Adipocyte (in vitro differentiated cells): ENCODE results near the gene GOLPH3.
"Not testable (repeated sequence)": the region's sequence is repeated elsewhere in the genome, so short reads cannot be mapped to it uniquely, and the experiment has no call there.

Experiments
- DNase-seq: peaks from one replicate; pipeline ENCODE4 v3.0.0-alpha.2; 2015; ENCODE audit warnings: low read depth
- H3K27me3 ChIP-seq: replicated peaks from 2 replicates; pipeline ENCODE4 v1.7.0; 2013; ENCODE audit warnings: mild to moderate bottlenecking, low read length, moderate library complexity; ENCODE audit not compliant: control insufficient read depth, insufficient read depth
- H3K36me3 ChIP-seq: 2 replicates; pipeline ENCODE4 v1.7.0; 2013; ENCODE audit warnings: low read length, mild to moderate bottlenecking, moderate library complexity; ENCODE audit not compliant: control insufficient read depth, insufficient read depth, severe bottlenecking
- H3K4me1 ChIP-seq: 2 replicates; pipeline ENCODE4 v1.7.0; 2013; ENCODE audit warnings: mild to moderate bottlenecking, low read length, moderate library complexity; ENCODE audit not compliant: control insufficient read depth, insufficient read depth
- H3K4me3 ChIP-seq: 2 replicates; pipeline ENCODE4 v1.7.0; 2013; ENCODE audit warnings: mild to moderate bottlenecking, low read length, moderate library complexity
- H3K9ac ChIP-seq: 2 replicates; pipeline ENCODE4 v1.7.0; 2013; ENCODE audit warnings: mild to moderate bottlenecking, low read length, moderate library complexity
- H3K9me3 ChIP-seq: 2 replicates; pipeline ENCODE4 v1.7.0; 2013; ENCODE audit warnings: mild to moderate bottlenecking, low read length, moderate library complexity; ENCODE audit not compliant: control insufficient read depth

GOLPH3 gene

DNA sequence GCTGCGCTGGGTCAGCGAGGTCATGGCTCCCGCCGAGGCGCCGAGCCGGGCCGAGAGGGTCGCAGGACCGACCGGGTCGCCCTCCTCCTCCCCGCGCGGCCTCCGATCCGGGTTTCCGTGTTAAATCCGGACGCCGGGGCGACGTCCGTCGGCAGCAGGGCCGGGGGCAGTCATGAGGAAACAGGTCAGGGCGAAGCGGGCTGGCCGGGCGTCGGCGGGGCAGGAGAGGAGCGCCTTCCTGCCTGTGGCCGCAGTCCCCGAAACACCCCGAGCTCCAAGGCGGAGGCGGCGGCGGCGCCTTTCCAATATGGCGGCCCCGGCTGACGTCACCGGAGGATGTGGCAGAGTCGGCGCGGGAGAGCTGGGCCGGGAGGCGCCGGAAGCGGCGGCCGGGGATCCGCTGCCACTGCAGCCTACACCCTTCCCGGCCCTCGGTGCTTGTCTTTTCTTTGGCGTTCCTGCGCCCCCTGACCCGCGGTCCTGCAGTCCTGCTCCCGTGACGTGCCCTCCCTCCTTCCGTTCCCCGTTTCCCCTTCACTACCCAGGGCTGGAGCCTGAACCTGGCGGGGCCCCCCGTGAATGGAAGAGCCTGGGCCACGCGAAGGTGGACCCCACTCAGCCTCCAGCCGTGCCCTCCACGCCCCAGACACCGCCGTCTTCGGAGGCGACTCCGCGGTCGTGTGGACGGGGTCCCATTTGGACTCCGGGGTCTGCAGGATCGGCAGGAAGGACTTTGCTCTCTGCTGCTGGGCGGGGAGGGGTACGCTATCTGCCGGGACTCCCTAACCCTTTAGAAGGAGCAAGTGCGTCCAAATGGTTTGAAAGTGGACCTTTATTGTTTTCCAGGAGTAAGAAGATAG is at the start of gene GOLPH3:
TSS of gene GOLPH3 (minus strand) at position 309 of the 860 bp plus-strand sequence. CDS start at position 24, 285 bp downstream.
- no peaks in the 10 kb centered on the region for H3K27me3 ChIP-seq
- H3K9me3 ChIP-seq = no peaks in the 10 kb centered on the region
- peaks cover 24% of the 10 kb centered on the region for H3K36me3 ChIP-seq
- H3K4me1 ChIP-seq = peaks cover 32% of the 10 kb centered on the region
- DNase-seq = peak; percentile 97
- peak within 1 kb of the TSS; percentile 100 for H3K9ac ChIP-seq
- H3K4me3 ChIP-seq = peak within 1 kb of the TSS; percentile 98

DNA sequence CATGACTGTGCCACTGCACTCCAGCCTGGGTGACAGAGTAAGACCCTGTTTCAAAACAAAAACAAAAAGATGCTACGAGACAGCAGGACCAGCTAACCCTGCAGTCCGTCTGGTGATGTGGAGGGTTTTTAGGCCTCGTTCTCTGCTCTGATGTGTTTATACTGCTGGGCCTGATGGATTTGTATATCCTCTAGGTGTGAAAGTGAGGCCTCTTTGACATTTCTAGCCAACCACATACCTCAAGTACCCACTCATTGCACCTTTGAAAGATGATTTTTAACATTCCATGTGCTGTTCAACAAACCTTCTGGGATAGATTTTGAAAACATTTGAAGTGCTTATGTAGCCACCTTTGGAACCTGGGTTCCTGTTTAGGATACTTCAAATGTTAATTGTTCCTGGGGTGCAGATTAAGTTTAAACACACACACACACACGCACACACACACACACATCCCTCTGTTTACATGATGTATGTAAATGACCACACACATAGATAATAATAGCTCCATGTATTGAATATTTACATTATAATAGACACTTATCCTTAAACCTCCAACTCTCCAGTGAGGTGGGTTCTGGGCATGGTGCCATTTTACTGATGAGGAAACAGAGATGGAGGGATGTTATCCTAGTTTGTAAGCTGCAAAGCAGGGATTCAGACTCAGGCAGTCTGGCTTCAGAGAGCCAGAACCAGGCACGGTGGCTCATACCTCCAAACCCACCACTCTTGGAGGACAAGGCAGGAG is 48.8 kb upstream of the GOLPH3 start:
- DNase-seq = no peak
- Histone ChIP-seq H3K9me3 (no peaks in the 10 kb centered on the region), H3K9ac (no peak overlapping the region), H3K36me3 (peaks cover 5% of the 10 kb centered on the region), H3K4me1 (peaks cover 20% of the 10 kb centered on the region), H3K27me3 (no peaks in the 10 kb centered on the region), H3K4me3 (no peak overlapping the region)

DNA sequence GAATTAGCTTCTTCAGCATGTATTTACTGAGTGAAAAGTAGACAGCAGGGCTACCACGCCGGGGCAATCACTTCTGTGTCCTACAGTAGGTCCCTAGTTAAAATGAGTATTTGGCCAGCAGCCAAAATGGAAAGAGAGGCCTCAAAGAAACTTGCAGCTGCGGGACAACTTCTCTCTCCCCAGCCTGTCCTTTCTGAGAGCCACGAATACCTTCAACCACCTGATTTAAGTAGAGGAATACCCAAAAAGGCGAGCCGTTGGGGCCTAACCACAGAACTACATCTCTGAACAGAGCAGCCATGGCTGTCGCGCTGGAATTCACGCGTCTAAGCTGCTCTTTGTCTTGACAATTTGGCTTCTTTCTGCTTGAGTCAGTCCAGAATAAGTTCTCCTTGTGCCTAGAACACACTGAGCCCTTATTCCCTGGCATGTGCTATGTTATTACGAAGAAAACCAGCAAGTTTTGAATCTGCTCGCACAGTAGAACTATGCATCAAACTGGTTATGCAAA is 43.8 kb upstream of the GOLPH3 start:
- no peaks in the 10 kb centered on the region for H3K36me3 ChIP-seq
- peak; percentile 41 for DNase-seq
- H3K4me1 ChIP-seq = peaks cover 5% of the 10 kb centered on the region
- H3K9ac ChIP-seq = no peak overlapping the region
- no peaks in the 10 kb centered on the region for H3K9me3 ChIP-seq
- H3K27me3 ChIP-seq = no peaks in the 10 kb centered on the region
- no peak overlapping the region for H3K4me3 ChIP-seq

DNA sequence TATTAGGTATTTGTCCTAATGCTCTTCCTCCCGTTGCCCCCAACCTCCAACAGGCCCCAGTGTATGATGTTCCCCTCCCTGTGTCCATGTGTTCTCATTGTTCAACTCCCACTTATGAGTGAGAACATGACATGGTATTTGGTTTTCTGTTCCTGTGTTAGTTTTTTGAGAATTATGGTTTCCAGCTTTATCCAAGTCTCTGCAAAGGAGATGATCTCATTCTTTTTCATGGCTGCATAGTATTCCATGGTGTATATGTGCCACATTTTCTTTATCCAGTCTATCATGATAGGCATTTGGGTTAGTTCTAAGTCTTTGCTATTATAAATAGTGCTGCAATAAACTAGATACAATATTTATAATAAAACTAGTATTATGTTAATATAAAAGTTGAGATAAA is 40.2 kb upstream of the GOLPH3 start:
- DNase-seq, H3K27me3 ChIP-seq, H3K4me3 ChIP-seq, H3K9me3 ChIP-seq, H3K9ac ChIP-seq, H3K36me3 ChIP-seq, H3K4me1 ChIP-seq: not testable (repeated sequence)

DNA sequence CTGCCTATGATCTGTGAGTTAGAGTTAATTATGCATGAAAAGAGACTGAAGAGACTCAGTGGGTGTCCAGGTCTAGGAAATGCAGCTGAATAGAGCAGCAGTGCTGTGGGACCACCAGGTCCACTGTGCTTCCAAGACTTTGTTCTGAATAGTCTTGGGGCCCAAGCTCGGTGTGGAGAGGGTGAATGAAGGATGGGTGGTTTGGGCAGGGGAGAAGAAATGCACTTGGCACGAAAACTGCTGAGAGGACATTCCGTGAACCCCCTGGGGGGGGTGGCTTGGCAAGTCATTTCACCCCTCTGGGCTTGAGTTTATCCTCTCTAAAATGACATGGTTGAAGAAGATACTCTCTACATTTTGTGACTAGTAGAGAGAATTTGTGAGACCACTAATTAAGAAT is 36.0 kb upstream of the GOLPH3 start:
- Histone ChIP-seq H3K4me1 (no peaks in the 10 kb centered on the region), H3K9me3 (no peaks in the 10 kb centered on the region), H3K9ac (no peak overlapping the region), H3K36me3 (no peaks in the 10 kb centered on the region), H3K27me3 (no peaks in the 10 kb centered on the region), H3K4me3 (no peak overlapping the region)
- DNase-seq = no peak

DNA sequence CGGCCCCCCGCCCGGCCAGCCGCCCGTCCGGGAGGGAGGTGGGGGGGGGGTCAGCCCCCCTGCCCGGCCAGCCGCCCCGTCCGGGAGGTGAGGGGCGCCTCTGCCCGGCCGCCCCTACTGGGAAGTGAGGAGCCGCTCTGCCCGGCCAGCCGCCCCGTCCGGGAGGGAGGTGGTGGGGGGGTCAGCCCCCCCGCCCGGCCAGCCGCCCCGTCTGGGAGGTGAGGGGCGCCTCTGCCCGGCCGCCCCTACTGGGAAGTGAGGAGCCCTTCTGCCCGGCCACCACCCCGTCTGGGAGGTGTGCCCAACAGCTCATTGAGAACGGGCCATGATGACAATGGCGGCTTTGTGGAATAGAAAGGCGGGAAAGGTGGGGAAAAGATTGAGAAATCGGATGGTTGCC is 34.7 kb upstream of the GOLPH3 start:
- H3K27me3 ChIP-seq, H3K4me1 ChIP-seq, H3K4me3 ChIP-seq, H3K9me3 ChIP-seq, DNase-seq, H3K9ac ChIP-seq, H3K36me3 ChIP-seq: not testable (repeated sequence)

DNA sequence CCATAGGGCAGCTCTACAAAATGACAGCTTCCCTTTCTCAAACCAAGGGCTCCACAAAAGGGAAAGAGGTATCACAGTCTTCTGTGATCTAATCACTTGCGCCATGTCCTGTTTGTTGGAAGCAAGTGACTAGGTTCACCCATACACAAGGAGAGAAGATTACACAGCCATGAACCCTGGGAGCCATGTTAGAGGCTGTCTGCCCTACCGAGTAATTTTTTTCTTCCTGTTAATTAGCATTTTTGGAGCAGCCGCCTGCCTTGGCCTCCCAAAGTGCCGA is 33.2 kb upstream of the GOLPH3 start:
- no peaks in the 10 kb centered on the region for H3K9me3 ChIP-seq

DNA sequence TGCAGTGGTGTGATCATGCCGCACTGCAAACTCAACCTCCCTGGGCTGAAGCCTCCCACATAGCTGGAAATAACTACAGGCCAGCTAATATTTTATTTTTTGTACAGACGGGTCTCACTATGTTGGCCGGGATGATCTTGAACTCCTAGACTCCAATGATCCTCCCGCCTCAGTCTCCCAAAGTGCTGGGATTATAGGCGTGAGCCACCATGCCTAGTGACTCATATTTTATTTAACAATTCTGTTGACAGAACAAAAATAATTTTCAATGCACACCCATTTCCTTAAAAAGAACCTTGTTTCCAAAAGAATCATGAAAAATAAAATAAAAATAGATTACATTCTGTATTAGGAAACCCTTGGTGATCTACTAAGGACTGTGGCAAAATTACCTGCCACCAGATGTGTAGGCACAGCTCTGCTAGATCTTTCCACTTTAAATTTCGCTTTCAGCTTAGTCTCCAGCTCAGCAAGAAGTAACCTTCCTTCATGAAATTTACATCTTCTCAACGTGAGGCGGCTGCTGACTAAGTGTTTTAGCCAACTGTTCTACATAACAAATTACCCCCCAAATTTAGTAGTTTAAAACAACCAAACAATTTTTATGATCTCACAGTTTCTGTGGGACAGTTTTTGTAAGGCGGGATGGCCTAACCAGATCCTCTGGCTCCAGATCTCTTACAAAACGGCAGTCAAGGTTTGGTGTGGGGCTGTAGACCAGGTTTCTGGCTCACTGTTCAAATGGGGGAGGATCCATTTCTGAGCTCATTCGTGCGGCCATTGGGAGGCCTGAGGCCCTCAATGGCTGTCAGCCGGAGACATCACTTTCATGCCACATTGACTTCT is 32.6 kb upstream of the GOLPH3 start:
- H3K9ac ChIP-seq = no peak overlapping the region
- H3K36me3 ChIP-seq = no peaks in the 10 kb centered on the region
- H3K9me3 ChIP-seq = no peaks in the 10 kb centered on the region
- peaks cover 20% of the 10 kb centered on the region for H3K4me1 ChIP-seq
- no peak overlapping the region for H3K4me3 ChIP-seq
- no peak for DNase-seq
- no peaks in the 10 kb centered on the region for H3K27me3 ChIP-seq

More for the DNA sequence above, 33.2 kb upstream of the GOLPH3 start:
- DNase-seq = no peak
- Histone ChIP-seq H3K36me3 (no peaks in the 10 kb centered on the region), H3K4me1 (peaks cover 17% of the 10 kb centered on the region), H3K4me3 (no peak overlapping the region), H3K9ac (no peak overlapping the region), H3K27me3 (no peaks in the 10 kb centered on the region)

DNA sequence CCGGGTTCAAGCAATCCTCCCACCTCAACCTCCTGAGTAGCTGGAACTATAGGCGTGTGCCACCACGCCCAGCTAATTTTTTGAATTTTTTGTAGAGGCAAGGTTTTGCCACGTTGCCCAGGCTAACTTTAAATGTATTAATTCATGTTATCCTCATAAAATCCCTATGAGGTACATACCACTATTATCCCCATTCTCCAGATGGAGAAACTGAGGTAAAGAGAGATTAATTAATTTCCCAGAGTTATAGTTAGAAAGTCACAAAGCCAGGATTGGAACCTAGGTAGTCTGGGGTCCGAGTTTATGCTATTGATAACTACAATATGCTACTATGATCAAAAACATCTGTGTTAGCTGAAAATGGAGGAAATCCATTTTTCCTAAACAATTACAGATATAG is 31.9 kb upstream of the GOLPH3 start:
- Histone ChIP-seq H3K4me1 (peaks cover 27% of the 10 kb centered on the region), H3K9ac (no peak overlapping the region), H3K4me3 (no peak overlapping the region), H3K9me3 (no peaks in the 10 kb centered on the region), H3K36me3 (no peaks in the 10 kb centered on the region), H3K27me3 (no peaks in the 10 kb centered on the region)
- DNase-seq = no peak

DNA sequence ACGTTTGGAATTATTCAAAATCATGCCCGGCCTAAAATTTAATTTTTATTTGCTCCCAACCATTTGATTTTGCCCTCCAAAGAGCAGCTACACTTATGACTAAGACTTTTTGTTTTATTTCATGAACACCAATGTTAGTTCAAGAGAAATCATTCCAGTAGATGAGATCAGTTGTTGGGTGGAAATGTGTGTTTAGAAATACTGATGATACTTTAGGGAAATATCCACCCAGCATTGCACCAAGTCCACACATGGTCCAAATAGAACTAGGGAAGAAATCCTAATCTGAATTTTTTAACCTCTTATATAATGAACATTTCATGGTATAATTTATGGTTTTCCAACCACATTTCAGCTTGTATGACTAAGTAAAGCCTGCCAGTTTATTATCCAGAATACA is 28.3 kb upstream of the GOLPH3 start:
- Histone ChIP-seq H3K9ac (peak overlapping the region; percentile 34), H3K9me3 (no peaks in the 10 kb centered on the region), H3K27me3 (no peaks in the 10 kb centered on the region), H3K36me3 (no peaks in the 10 kb centered on the region), H3K4me1 (peaks cover 32% of the 10 kb centered on the region), H3K4me3 (no peak overlapping the region)
- peak; percentile 71 for DNase-seq
